Measurements from ENCODE around the gene KIAA1549. TPM values are rescaled to one million over a fixed set of nuclear protein-coding genes. Genes with fewer than 3 reads are reported as not detected.

KIAA1549 gene
- total and polyA plus RNA-seq, 9 of the 15 experiments (the other 6 are each of a cell fraction or from before 2014, with no cell fraction given), result 0.01 to 0.29 (median 0.07) TPM

DNA sequence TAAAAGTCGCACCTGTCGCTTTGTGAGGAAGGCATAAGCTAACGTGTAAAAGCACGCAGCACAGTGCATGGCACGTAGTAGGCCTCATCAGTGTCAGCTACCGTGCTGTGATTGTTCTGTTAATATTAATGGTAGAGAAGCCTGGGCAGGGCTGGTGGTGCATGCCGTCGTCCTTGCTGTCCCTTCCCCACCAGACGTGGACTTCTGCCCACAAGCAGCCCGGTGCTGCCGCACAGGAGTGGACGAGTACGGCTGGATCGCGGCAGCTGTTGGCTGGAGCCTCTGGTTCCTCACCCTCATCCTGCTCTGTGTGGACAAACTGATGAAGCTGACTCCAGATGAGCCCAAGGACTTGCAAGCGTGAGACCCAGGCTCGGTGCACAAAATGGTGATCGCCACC lies 178.5 kb downstream of the KIAA1549 start:
- FAIRE-seq (no peak), DNase-seq (ENCODE audit: extremely low read depth in 1 of 4, low spot score in 3 of 4) (no peak), ATAC-seq (no peak)
- no peaks in the 10 kb centered on the region for H3K36me3 ChIP-seq (ENCODE audit: control insufficient read depth, insufficient read depth, low read length)
- TF ChIP-seq ZKSCAN1 (IDR thresholded peaks at IDR 0.05; ENCODE audit: low read depth, low read length) (peak; percentile 71), TARDBP (IDR thresholded peaks at IDR 0.05) (no peak)
- no peaks in the 10 kb centered on the region for H4K20me1 ChIP-seq (replicated peaks; ENCODE audit: control insufficient read depth, insufficient read depth, low read length)
- H2AFZ ChIP-seq (ENCODE audit: low read depth, low read length), result no peak overlapping the region
- no TSS peak for BruUV-seq (replicated peaks)
- POLR2A ChIA-PET, result interaction anchor here (0.7 kb wide), 1 partner anchor 35 kb away, joined by 3 read pairs; no protein-coding TSS in a partner anchor
- no peaks in the 10 kb centered on the region for H3K9me1 ChIP-seq (ENCODE audit: control insufficient read depth, insufficient read depth, low read length)
- CTCF ChIA-PET (ENCODE audit: low intra/inter-chr PET ratio), result no interaction called here
- H3K9ac ChIP-seq (ENCODE audit: insufficient read depth in 1 of 2, low read depth in 2 of 2, low read length in 2 of 2), result 0 out of 4 replicates have a peak overlapping the region, but pooled peaks of 1 of the 2 experiments have one; percentile 8
- peaks cover 28 to 38% of the 10 kb centered on the region in 2 experiments for H3K27me3 ChIP-seq (ENCODE audit: control insufficient read depth in 2 of 2, insufficient read depth in 2 of 2, low read length in 2 of 2)
- H3K4me2 ChIP-seq (ENCODE audit: insufficient read depth, low read length), result no peak overlapping the region
- H3K9me3 ChIP-seq (replicated peaks; ENCODE audit: control insufficient read depth, insufficient read depth, low read depth, low read length), result no peaks in the 10 kb centered on the region
- no peaks in the 10 kb centered on the region for H3K79me2 ChIP-seq (ENCODE audit: control insufficient read depth, insufficient read depth, low read length)
- no peak overlapping the region for H3K4me3 ChIP-seq
- in situ Hi-C loops (cut with MboI) (no loop called here), intact Hi-C loops (cut with micrococcal nuclease) (no loop called here)
- no peaks in the 10 kb centered on the region for H3K4me1 ChIP-seq (replicated peaks in 1 of 2; ENCODE audit: control insufficient read depth in 2 of 2, insufficient read depth in 2 of 2, low read length in 2 of 2)
- no peak overlapping the region for H3K27ac ChIP-seq (ENCODE audit: extremely low read depth, low read depth, low read length)
- under 1% methylated on average over 18 of the region's 18 CpGs for WGBS (ENCODE audit: insufficient coverage, low coverage, missing lambda C conversion rate)

DNA sequence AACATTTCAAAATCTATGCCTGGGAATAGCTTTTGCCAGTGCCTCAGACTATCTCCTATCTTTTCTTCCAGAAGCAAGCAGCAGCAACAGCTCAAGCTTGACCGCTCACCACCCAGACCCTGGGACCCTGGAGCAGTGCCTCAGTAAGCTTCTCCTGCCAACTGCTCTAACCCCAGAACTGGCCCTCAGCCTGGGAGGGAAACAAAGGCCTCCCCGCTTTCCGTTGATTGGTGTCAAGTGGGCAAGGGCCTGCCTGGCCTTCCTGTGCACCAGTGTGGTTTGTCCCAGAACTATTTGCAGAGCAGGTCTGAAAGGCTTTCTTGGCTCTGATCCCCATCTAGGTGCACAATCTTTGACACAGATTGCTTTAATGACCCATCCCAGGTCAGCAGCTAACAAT lies 179.9 kb downstream of the KIAA1549 start:
- in situ Hi-C loops (cut with MboI), result no loop called here
- TF ChIP-seq GABPB2 (CRISPR knock-in tag; conservative IDR thresholded peaks at IDR 0.05), result no peak
- TF ChIP-seq CUX1 (CRISPR knock-in tag; IDR thresholded peaks at IDR 0.05), result no peak
- no peak for TF ChIP-seq MAX (CRISPR knock-in tag; IDR thresholded peaks at IDR 0.05)
- TF ChIP-seq DPF2 (IDR thresholded peaks at IDR 0.05), result no peak
- no peak for TF ChIP-seq TCF7L2 (IDR thresholded peaks at IDR 0.05; ENCODE audit: low read depth, low read length)
- no peak for TF ChIP-seq SMARCA4 (IDR thresholded peaks at IDR 0.05)
- no peak for TF ChIP-seq SAP30 (IDR thresholded peaks at IDR 0.05; ENCODE audit: borderline replicate concordance, insufficient read depth, low read depth, low read length, poor library complexity, severe bottlenecking)
- TF ChIP-seq CSDE1 (IDR thresholded peaks at IDR 0.05), result no peak
- TF ChIP-seq MAFG (tag; conservative IDR thresholded peaks at IDR 0.05), result no peak
- TF ChIP-seq SMAD2 (IDR thresholded peaks at IDR 0.05; ENCODE audit: low read depth, low read length), result no peak
- TF ChIP-seq NCOA1 (IDR thresholded peaks at IDR 0.05; ENCODE audit: low read depth), result no peak

More for the DNA sequence above, 179.9 kb downstream of the KIAA1549 start:
- CTCF ChIA-PET (ENCODE audit: low intra/inter-chr PET ratio), result no interaction called here
- FAIRE-seq (no peak), DNase-seq (ENCODE audit: extremely low read depth in 1 of 4, low spot score in 3 of 4) (no peak), ATAC-seq (no peak)
- H4K20me1 ChIP-seq (replicated peaks; ENCODE audit: control insufficient read depth, insufficient read depth, low read length), result no peaks in the 10 kb centered on the region
- H3K4me1 ChIP-seq (replicated peaks in 1 of 2; ENCODE audit: control insufficient read depth in 2 of 2, insufficient read depth in 2 of 2, low read length in 2 of 2), result no peaks in the 10 kb centered on the region
- 3% methylated on average over 3 of the region's 3 CpGs for WGBS (ENCODE audit: insufficient coverage, low coverage, missing lambda C conversion rate)
- H3K79me2 ChIP-seq (ENCODE audit: control insufficient read depth, insufficient read depth, low read length), result no peaks in the 10 kb centered on the region
- intact Hi-C loops (cut with micrococcal nuclease), result no loop called here
- BruUV-seq (replicated peaks), result no TSS peak
- H3K4me3 ChIP-seq, result no peak overlapping the region
- POLR2A ChIA-PET, result interaction anchor here (0.6 to 1.4 kb wide), 2 partner anchors 18 to 70 kb away, joined by 3 read pairs; no protein-coding TSS in a partner anchor
- no peak overlapping the region for H2AFZ ChIP-seq (ENCODE audit: low read depth, low read length)
- no peak overlapping the region for H3K4me2 ChIP-seq (ENCODE audit: insufficient read depth, low read length)
- no peak overlapping the region for H3K9ac ChIP-seq (ENCODE audit: insufficient read depth in 1 of 2, low read depth in 2 of 2, low read length in 2 of 2)
- H3K36me3 ChIP-seq (ENCODE audit: control insufficient read depth, insufficient read depth, low read length), result no peaks in the 10 kb centered on the region
- no peaks in the 10 kb centered on the region for H3K9me3 ChIP-seq (replicated peaks; ENCODE audit: control insufficient read depth, insufficient read depth, low read depth, low read length)
- H3K27me3 ChIP-seq (ENCODE audit: control insufficient read depth in 2 of 2, insufficient read depth in 2 of 2, low read length in 2 of 2), result peaks cover 31 to 48% of the 10 kb centered on the region in 2 experiments
- no peaks in the 10 kb centered on the region for H3K9me1 ChIP-seq (ENCODE audit: control insufficient read depth, insufficient read depth, low read length)
- H3K27ac ChIP-seq (ENCODE audit: extremely low read depth, low read depth, low read length), result no peak overlapping the region
